HG03108 (cell line): ENCODE data around the gene CALM1.

Experiments
- ATAC-seq: cut with Tn5 transposase; IDR thresholded peaks from one replicate; pipeline ENCODE4 v1.9.1; 2021; ENCODE audit warnings: moderate library complexity; ENCODE audit not compliant: unreplicated experiment

Gene CALM1

DNA sequence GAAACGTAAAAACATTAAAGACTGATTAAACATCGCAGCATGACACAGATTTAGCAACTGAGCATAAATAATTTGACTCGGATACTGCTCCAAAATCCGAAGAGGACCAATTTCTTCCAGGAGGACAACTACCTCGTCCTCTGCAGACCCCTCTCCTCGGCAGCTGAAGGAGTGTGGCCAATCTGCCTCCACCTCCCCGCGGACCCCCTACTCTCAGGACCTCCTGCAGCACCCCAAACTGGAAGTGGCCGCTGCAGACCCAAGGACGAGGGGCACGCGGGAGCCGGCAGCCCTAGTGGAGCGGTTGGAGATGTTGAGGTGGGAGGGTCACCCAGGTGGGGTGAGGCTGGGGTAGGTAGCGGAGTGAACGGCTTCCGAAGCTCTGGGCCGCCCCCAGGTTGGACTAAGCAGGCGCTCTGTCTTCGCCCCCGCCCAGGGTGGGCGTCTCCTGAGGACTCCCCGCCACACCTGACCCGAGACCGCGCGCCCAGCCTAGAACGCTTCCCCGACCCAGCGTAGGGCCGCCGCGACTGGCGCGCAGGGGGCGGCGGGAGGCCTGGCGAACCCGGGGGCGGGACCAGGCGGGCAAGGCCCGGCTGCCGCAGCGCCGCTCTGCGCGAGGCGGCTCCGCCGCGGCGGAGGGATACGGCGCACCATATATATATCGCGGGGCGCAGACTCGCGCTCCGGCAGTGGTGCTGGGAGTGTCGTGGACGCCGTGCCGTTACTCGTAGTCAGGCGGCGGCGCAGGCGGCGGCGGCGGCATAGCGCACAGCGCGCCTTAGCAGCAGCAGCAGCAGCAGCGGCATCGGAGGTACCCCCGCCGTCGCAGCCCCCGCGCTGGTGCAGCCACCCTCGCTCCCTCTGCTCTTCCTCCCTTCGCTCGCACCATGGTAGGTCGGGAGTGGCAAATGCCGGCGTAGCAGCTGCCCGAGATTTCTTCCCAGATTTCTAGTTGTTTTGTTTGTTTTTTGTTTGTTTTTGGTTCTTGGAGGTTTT lies at the start of gene CALM1:
CALM1 (plus strand) TSS at position 689 of the 999 bp plus-strand sequence; CDS start at position 891, 202 bp downstream.
- peak; percentile 62 for ATAC-seq

DNA sequence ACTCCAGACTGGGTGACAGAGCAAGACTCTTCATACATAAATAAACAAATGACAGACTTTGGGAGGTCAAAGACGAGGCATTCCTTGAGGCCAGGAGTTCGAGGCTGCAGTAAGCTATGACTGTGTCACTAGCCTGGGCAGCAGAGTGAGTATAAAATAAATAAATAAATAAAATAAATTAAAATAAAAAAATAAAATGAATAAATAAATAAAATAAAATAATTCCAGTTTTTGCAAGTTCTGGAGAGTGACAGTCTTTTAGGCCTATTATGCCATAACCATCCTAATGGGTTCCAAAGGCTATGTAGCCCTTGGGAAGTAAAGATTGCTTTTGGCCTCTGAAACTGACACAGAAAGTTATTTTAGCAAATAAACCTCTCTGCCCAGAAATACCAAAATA lies 48.6 kb upstream of the CALM1 start:
- no peak for ATAC-seq

DNA sequence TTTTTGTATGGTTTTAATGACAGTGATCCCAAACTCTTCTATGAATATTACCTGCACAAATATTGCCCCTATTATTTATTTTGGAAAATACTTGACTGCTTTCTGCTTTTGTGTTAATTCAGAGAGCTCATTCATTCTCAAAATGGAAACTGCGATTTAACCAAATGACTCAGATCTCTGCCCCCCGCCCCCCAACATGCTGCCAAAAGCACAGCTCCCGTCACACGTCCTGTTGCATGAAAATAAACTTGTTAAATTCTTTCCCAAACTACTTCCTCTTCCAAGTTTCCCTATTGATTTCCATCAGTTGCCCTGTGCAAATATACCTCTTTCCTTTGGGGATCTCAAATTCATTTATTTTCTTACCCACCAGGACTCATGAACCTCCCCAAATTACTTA lies 47.1 kb upstream of the CALM1 start:
- no peak for ATAC-seq

DNA sequence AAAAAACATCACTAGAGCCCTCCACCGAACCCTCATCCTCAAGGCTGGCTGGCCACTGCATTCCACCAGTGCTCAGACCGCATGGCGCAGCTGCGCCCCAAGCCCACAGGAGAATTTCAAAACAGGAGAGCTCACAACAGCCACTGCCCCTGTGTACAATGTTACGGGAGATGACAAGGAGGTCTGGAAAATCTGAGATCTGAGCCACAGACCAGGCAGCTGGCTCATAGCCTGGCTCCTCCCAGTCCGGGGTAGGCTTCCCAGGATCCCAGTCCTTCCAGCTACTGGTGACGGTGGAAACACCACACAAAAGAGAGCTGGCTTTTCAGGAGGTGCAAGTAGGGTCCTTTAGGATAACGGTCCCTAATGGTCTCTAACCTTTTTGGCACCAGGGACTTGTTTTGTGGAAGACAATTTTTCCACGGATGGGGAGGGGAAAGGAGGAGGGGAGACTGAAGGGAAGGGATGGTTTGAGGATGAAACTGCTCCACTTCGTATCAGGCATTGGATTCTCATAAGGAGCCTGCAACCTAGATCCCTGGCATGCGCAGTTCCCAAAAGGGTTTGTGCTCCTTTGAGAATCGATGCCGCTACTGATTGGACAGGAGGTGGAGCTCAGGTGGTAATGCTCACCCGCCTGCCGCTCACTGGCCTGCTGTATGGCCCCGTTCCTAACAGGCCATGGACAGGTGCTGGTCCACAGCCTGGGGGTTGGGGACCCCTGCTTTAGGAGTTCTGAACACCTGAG lies 42.1 kb upstream of the CALM1 start:
- no peak for ATAC-seq

DNA sequence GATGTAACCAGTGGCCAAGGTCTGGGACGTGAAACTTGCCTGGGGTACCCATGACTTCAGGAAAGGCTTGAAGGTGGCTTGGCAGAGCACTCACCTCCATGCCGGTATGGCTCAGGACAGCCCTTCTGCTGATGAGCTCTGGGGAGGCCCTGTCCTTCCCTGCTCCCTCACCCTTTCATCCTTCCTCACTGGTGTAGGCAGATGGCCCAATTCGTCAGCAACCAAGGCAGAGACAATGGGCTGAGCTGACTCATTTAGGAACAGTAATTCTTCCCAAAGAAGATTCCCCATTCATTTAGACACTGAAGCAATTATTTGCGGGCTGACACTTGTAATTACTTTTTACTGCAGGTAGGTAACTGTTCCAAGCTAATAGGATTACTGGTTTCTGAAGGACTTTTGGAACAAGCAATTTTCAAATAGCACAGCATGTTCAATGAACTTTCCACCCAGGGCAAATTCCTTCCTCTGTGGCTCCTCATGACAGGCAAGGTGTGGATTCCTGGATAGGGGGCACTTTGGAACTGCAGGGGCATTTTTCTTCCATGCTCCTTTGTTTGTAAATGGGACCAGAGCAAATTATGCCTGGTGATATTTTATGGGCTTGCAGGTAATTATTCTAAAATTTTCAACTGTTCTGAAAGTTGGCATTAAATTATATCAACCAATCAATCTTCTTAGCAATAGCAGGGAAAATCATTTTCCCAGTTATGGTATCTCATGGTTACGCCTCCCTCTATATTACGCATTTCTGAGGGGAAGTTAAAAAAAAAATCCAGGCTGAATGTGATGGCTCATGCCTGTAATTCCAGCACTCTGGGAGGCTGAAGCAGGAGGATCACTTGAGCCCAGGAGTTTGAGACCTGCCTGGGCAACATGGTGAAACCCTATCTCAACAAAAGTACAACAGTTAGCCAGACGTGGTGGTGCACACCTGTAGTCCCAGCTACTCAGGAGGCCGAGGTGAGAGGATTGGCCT lies 41.0 kb upstream of the CALM1 start:
- ATAC-seq: no peak

DNA sequence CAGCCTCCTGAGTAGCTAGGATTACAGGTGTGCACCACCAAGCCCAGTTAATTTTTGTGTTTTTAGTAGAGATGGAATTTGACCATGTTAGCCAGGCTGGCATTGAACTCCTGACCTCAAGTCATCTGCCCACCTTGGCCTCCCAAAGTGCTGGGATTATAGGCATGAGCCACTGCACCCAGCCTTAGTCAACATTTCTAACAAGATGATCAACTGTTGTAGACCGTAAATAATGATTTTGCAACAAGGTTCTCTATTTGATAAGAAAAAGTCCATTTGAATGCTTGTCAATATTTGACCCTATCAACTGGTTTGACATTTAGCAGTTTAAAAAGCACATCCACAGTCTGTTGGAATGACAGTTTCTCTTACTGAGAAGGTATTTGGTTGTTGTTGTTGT lies 39.9 kb upstream of the CALM1 start:
- no peak for ATAC-seq

DNA sequence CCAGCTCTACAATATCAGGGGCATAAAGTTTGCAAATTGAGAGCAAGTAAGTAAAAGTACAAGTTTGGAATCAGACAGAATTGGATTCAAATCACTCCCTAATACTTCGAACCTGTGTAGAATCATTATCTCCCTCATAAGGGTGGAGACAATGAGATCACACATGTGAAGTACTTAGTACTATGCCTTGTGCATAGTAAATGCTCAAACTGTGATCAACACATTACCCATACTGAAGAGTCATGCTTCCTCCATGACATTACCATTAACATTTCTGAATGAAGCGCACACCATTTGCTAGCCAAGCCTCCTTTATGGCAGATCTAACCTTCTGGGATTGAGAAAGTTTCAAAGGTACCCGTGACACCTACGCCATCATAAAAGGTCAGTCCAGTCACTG lies 38.5 kb upstream of the CALM1 start:
- ATAC-seq: no peak

DNA sequence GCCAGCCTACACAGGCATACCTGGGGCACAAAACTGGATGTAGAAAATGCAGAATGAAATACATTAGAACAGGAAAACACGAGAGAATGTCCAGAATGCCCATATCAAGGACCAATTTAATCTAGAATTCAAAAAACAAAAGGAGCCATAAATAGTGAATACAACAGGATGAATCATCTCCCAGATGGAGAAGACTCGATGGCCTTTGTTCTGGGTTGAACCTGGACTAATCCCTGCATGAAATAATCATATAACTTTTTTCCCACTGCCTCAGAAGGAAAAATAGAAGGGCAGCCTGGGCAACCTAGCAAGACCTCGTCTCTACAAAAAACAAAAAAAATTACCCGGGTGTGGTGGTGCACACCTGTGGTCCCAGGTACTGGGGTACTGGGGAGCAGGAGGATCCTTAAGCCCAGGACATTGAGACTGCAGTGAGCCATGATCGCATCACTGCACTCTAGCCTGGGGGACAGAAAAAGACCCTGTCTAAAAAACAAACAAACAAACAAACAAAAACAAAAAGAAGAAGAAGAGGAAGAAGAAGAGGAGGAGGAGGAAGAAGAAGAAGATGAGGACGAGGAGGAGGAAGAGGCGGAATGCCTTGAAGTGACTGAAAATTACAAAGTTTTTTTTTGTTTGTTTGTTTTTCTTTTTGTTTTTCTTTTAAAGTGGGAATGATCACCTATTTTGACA lies 34.8 kb upstream of the CALM1 start:
- ATAC-seq: no peak

DNA sequence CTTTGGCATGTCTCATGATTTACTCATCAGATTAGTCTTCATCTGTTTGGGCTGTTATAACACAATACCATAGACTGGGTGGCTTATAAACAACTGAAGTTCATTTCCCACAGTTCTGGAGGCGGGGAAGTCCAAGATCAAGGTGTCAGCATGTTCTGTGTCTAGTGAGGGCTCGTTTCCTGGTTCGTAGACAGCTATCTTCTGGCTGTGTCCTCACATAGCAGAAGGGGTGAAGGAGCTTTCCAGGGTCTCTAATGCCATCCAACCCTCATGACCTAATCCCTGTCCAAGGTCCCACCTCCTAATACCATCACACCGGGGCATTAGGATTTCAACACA lies 34.3 kb upstream of the CALM1 start:
- no peak for ATAC-seq

DNA sequence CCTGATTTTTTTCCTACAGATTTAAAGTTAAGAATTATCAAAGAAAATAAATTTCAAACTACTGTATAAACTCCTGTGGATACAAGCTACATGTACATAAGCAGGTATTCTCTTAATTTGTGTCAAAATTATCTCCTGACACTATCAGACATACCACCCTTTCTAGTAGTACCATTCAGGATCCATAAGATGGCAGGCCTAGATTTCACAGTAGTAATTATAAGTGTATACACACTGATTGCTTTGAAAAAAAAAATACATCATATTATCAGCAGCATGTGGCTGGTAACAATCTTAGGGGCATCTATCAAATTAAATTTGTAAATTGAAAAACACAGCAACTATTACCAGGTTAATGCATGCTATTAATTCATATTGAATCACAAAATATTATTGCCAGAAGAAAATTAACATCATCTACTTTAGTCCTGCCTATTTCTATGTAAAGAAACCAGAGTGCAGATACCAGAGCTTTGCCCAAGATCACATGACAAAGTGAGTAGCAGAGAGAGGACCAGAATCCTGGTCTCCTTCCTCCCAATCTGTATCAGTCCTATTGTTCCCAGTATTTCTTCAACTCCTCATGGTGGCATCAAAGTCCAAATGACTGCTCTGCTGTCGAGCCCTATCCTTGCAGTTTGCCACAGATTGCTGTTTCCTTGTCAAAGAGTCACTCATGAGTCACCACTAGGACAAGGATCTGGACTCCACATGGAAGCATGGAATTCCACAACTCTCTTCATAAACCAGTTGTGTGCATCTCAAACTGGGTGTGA lies 27.7 kb upstream of the CALM1 start:
- ATAC-seq: no peak

DNA sequence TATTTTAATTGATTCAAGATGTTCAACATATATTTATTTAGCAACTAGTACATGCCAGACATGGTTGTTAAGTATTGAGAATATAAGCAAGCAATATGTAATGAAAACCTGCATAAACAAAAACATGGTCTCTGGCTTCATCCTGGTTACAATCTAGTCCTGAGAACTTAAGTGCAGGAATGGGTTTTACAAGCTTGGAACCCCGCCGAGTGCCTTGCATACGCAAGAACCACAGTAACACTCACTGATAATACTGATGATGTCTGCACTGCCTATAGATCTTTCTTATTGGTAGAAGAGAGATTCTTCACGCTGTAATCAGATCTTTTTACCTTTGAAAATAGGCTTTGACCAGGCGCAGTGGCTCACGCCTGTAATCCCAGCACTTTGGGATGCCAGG lies 22.9 kb upstream of the CALM1 start:
- no peak for ATAC-seq

DNA sequence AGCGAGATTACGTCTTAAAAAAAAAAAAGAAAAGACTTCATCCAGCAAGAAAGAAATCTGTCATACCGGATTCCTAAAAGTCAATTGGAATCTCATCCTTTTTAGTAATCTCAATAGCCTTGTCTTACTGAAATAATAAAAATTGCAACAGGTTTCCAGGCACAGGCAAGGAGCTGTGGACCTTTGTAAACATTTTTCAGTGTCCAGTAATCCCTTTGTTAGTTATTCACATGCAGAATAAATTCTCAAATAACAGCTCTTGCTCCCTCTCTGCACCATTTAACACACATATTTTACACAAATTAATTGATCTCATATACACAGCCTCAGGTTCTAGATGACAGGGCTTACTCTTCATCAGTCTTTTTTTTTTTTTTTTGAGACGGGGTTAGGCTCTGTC lies 22.0 kb upstream of the CALM1 start:
- ATAC-seq: no peak

DNA sequence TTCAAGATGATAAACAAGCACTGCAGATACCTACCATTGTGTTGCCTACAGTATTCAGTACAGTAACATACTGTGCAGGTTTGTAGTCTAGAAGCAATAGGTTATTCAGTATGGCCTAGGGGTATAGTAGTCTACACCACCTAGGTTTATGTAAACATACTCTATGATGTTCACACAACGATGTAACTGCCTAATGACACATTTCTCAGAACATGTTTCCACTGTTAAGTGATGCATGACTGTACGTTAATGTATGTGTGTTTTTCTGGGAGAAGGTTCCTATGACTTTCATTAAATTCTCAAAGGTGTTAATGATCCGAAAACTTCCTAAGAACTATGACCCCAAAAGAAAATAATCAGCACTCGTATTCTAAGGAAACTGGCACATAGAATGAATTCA lies 20.9 kb upstream of the CALM1 start:
- ATAC-seq: no peak

DNA sequence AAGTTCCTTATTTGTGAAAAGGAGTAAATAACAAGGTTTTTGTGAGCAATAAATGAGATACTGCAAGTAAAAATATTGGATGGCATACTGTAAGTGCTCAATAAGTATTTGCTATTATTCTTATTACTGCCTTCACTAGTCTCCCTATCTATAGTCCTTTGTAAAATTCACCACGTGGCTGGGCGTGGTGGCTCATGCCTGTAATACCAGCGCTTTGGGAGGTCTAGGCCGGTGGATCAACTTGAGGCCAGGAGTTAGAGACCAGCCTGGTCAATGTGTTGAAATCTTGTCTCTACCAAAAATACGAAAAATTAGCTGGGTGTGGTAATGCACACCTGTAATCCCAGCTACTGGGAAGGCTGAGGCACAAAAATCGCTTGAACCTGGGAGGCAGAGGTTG lies 18.6 kb upstream of the CALM1 start:
- ATAC-seq: no peak

DNA sequence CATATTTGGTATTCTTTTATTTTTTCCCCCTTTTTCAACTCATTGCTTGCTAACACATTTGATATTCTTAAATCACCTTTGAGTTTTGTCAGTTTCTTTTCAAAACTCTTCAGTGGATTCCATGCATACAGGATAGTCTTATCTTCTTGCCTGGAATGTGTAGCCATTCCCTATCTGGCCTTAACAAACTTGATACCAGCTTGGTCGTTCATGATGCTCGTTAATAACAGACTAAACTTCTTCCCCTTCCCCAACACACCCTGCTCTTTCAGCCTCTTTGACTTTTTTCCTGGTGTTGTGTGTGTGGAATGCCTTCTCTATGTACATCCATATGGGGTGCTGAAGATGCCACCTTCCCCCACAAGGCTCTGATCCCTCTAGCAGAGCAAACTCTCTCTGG lies 17.7 kb upstream of the CALM1 start:
- ATAC-seq: no peak

DNA sequence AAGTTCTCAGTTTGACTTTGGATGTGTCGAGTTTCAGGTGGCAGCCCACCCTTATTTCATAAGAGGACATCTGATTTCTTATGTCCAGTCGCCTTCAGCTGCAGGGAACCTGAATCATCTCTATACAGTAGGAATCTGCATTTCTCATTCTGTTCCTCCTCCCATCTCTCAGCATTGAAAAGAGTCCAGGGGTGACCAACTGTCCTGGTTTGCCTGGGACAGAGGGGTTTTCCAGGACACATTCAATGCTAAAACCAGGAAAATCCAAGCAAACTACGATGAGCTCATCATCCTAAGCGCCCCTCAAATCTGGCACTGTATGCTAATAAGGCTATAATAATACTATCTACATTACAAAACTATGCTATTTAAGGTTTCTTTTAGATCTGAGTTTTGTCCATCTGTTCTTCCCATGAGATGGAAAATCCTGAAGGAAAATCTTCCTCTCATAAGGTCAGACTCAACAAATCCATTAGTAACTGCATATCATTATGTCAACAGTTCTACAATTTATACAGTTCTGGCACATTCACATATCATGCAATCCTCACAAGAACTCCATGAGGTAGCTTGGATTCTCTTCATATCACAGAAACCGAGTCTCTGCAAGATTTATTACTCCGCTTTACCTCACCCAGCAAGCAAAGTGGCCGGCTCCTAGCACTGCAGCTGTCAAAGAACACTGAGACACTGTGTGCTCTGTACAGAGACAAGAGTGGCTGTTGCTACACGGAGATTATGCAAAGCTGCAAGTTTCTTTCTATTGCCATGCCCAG lies 15.6 kb upstream of the CALM1 start:
- no peak for ATAC-seq

DNA sequence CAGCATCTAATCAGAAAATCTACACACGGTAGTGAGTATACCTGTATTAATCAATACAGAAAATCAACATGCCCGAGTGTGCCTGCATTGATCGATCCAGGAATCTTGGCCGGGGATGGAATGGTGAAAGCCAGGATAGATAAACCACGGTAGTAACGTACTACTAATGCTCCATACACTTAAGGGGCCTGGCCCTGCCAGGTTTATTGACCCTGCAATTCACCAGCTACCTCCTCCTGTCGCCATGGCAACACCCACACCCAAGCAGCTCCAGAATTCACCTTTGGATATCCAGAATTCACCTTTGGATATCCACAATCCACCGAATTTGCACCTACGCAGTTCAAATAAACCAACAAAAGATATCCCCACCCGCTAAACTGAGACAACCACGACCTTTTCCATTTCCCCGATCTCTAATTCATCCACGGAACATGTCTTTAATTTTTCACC lies 14.8 kb upstream of the CALM1 start:
- no peak for ATAC-seq

DNA sequence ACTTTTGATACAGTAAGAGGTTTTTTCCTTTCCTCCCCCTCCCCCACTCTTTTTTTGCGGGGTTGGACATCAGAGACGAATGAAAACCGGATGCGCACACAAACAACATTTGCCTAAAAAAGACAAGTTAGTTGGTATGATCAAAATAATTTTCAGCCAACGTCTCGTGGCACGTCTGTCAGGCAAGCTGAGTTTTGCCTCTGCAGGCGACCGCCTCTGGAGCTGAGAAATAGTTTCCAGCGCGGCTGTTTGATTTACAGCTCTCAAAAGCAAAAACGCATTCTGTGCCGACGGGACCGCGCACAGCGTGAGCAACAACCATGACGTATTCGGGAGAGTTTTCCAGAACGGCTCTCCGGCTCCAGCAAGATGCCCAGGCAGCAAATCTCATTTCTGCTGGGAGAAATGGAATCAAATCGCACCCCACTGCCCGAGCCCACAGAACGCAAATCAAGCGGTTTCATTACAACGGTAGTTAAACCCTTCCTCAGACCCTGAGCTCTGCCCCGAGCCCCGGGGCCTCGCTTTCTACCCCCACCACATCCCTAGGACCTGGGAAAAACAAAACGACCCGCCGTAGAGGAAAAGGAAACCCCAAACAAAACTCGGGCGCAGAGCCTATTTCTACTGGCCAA lies 14.2 kb upstream of the CALM1 start:
- no peak for ATAC-seq
